ENCODE measurements around the gene NFIC.

- TF ChIP-seq GATA2 (IDR thresholded peaks at IDR 0.05; ENCODE audit: low read depth, low read length) (no peak), GATA3 (IDR thresholded peaks at IDR 0.05; ENCODE audit: low read depth, low read length) (no peak)
These were observed 26.1 kb downstream of the NFIC start for GRCh38 chr19:3392480-3392879.

Data from SH-SY5Y (cell line).